Cardiac fibroblast (primary cell): ENCODE data around the gene SGTA.

Source experiments
- DNase-seq, 2 donors: peaks; one replicate each; pipeline versions ENCODE4 v3.0.0 to v3.0.0-alpha.2; 2010; ENCODE audit warnings: low read depth in 2 of 2
- H3K4me3 ChIP-seq, 2 donors: replicated peaks in 1 of 2; 1 replicate in 1 of 2; 2 replicates in 1 of 2; pipeline ENCODE4 v1.5.1; 2011; ENCODE audit warnings: low read depth in 2 of 2, low read length in 2 of 2, mild to moderate bottlenecking in 2 of 2, moderate library complexity in 1 of 2
- TF ChIP-seq, protein P1 (sequence below): IDR thresholded peaks from one replicate; pipeline ENCODE4 v1.5.1; 2011; ENCODE audit warnings: low read depth, mild to moderate bottlenecking, low read length, inconsistent platforms

Gene SGTA

GRCh38 chr19:2813235-2814160 lies 30.4 kb upstream of the SGTA start:
- no peak for DNase-seq
- TF ChIP-seq, protein P1, sequence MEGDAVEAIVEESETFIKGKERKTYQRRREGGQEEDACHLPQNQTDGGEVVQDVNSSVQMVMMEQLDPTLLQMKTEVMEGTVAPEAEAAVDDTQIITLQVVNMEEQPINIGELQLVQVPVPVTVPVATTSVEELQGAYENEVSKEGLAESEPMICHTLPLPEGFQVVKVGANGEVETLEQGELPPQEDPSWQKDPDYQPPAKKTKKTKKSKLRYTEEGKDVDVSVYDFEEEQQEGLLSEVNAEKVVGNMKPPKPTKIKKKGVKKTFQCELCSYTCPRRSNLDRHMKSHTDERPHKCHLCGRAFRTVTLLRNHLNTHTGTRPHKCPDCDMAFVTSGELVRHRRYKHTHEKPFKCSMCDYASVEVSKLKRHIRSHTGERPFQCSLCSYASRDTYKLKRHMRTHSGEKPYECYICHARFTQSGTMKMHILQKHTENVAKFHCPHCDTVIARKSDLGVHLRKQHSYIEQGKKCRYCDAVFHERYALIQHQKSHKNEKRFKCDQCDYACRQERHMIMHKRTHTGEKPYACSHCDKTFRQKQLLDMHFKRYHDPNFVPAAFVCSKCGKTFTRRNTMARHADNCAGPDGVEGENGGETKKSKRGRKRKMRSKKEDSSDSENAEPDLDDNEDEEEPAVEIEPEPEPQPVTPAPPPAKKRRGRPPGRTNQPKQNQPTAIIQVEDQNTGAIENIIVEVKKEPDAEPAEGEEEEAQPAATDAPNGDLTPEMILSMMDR: no peak
- H3K4me3 ChIP-seq: no peak overlapping the region

- DNase-seq: no peak
- no peak overlapping the region for H3K4me3 ChIP-seq
- TF ChIP-seq, protein P1: no peak
These were observed 29.6 kb upstream of the SGTA start for GRCh38 chr19:2812414-2813234.

DNA sequence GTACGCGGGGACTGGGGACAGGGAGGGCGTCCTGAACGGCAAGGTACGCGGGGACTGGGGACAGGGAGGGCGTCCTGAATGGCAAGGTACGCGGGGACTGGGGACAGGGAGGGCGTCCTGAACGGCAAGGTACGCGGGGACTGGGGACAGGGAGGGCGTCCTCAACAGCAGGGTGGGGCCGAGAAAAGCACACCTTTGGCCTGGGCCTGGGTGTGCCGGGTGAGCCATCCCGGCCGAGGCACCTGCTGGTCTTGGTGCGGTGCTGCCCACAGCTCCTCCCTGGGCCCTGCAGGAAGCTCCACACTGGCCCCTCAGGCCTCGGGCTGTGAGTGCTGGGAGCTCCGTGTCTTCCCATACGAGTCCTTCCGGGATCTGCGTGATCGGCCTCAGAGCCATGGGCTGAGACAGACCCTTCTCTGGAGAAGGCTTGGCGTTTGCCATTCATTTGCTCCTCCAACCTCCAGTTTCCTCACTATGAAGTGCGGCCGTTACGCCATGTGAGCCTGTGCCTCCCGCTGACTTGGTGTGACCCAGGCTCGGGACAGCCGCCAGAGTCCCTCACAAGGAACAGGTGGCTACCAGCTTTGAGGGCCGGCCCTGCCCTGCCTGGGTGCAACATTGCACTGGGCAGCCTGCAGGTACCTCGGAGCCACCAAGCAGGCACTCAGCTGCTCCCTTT lies 28.8 kb upstream of the SGTA start:
- DNase-seq: no peak
- TF ChIP-seq, protein P1: no peak
- no peak overlapping the region for H3K4me3 ChIP-seq

GRCh38 chr19:2811221-2811722 lies 28.2 kb upstream of the SGTA start:
- DNase-seq: no peak
- TF ChIP-seq, protein P1: no peak
- H3K4me3 ChIP-seq: no peak overlapping the region

DNA sequence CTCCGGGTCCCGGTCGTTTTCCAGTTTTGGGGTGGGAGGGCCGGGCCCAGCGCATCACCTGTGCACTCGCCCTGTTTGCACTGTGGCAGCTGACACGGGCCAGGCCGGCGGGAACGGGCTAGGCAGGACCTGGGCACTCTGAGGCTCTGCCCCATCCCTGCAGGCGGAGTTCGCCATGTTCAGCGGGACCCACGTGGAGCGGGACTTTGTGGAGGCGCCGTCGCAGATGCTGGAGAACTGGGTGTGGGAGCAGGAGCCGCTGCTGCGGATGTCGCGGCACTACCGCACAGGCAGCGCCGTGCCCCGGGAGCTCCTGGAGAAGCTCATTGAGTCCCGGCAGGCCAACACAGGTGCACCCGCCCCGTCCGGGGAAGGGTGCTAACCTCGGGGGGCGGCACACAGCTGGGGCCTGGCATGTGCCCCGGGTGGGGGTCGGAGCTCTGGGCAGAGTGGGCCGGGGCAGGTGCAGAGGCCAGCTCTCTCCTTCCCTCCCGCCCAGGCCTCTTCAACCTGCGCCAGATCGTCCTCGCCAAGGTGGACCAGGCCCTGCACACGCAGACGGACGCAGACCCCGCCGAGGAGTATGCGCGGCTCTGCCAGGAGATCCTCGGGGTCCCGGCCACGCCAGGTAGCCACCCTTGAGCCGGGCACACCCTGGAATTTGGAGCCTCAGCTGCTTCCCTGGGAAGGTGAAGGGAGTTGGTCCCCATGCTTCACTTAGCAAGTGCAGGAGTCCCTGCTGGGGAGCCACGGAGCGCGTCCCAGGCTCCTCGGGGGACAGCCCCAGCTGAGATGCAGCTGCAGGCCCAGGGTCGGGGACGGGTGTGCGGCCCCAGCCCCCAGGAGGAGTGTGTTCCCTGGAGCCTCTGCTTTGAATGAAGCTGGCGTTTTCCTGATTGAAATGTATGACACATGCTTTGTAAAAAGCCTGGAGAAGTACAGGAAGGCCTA lies 27.3 kb upstream of the SGTA start:
- DNase-seq: no peak
- H3K4me3 ChIP-seq: no peak overlapping the region
- TF ChIP-seq, protein P1: no peak
